K562 (cell line): ENCODE measurements around the gene BTN3A1. TPM values are rescaled to one million over a fixed set of nuclear protein-coding genes. Genes with fewer than 3 reads are reported as not detected.
A peak's percentile ranks its signal among the peaks of the same experiment; 100 is the strongest.

Experiments
- ATAC-seq: fragments of 200-7000 bp; cut with Tn5 transposase; 3 replicates; pipeline ENCODE4 v1.9.1; 2020; ENCODE audit warnings: moderate library complexity
- BruUV-seq: library from RNA; stranded (reverse); fragments of 400-500 nt; replicated peaks from 2 replicates; lab custom pipeline; 2021; lab: Mats Ljungman, UMichigan
- CTCF ChIA-PET: fragments of 300-600 bp; formaldehyde crosslinking; extraction: SDS; loops from one replicate; lab custom pipeline; 2021; ENCODE audit warnings: low intra/inter-chr PET ratio; lab: Yijun Ruan, JAX
- POLR2A ChIA-PET: fragments of 300-600, 350-650 bp; sonication (Branson Sonifier 250); formaldehyde crosslinking; extraction: SDS; loops from one replicate; lab custom pipeline; 2021; ENCODE audit warnings: antibody characterized with exemption, inconsistent platforms; lab: Yijun Ruan, JAX
- DNase-seq, 4 experiments: peaks; one replicate each; pipeline versions ENCODE4 v3.0.0 to v3.0.0-alpha.2; 2011 to 2018; ENCODE audit warnings: low spot score in 3 of 4, mixed read lengths in 3 of 4; ENCODE audit errors: extremely low read depth in 1 of 4
- FAIRE-seq: peaks from 2 replicates; lab custom pipeline; 2011; peaks lifted over from hg19 to GRCh38; lab: Jason Lieb, UNC
- H2AFZ ChIP-seq: 2 replicates; pipeline ENCODE4 v1.6.0; 2011; ENCODE audit warnings: low read depth, low read length, control low read depth, inconsistent platforms
- H3K27ac ChIP-seq: fragments of 200-600 bp; 3 replicates; pipeline ENCODE4 v1.8.0; 2011; ENCODE audit warnings: low read depth, mild to moderate bottlenecking, control low read depth, inconsistent platforms, low read length, moderate library complexity, mixed read lengths; ENCODE audit errors: extremely low read depth
- H3K27me3 ChIP-seq, 2 experiments: fragments of 300-600 bp in 1 of 2; 2 replicates in 1 of 2; 3 replicates in 1 of 2; pipeline versions ENCODE4 v1.6.0 to v1.8.0; 2011; ENCODE audit warnings: inconsistent platforms in 2 of 2, low read length in 2 of 2, mild to moderate bottlenecking in 1 of 2, mixed read lengths in 1 of 2, moderate library complexity in 1 of 2; ENCODE audit not compliant: control insufficient read depth in 2 of 2, insufficient read depth in 2 of 2
- H3K36me3 ChIP-seq: fragments of 300-600 bp; 3 replicates; pipeline ENCODE4 v1.8.0; 2011; ENCODE audit warnings: mild to moderate bottlenecking, low read length, inconsistent platforms; ENCODE audit not compliant: control insufficient read depth, insufficient read depth
- H3K4me1 ChIP-seq, 2 experiments: fragments of 200-600 bp in 1 of 2; replicated peaks in 1 of 2; 2 replicates in 1 of 2; 3 replicates in 1 of 2; pipeline versions ENCODE4 v1.5.1 to v1.8.0; 2011; ENCODE audit warnings: inconsistent platforms in 2 of 2, low read length in 2 of 2, mild to moderate bottlenecking in 1 of 2, mixed read lengths in 1 of 2, moderate library complexity in 1 of 2; ENCODE audit not compliant: control insufficient read depth in 2 of 2, insufficient read depth in 2 of 2
- H3K4me2 ChIP-seq: 2 replicates; pipeline ENCODE4 v1.6.1; 2011; ENCODE audit warnings: low read length, control low read depth, inconsistent platforms, mixed read lengths; ENCODE audit not compliant: insufficient read depth
- H3K4me3 ChIP-seq: fragments of 200-600 bp; sonication (generic), shearing (Covaris generic); 2 replicates; pipeline ENCODE4 v1.5.1; 2016; ENCODE audit warnings: control low read depth, inconsistent platforms
- H3K79me2 ChIP-seq: fragments of 200-600 bp; 3 replicates; pipeline ENCODE4 v1.8.0; 2011; ENCODE audit warnings: low read length, inconsistent platforms; ENCODE audit not compliant: control insufficient read depth, insufficient read depth
- H3K9ac ChIP-seq, 2 experiments: 2 replicates each; pipeline versions ENCODE4 v1.6.0 to v1.6.1; 2011; ENCODE audit warnings: low read depth in 2 of 2, low read length in 2 of 2, control low read depth in 1 of 2, inconsistent platforms in 1 of 2, mild to moderate bottlenecking in 1 of 2, mixed read lengths in 1 of 2; ENCODE audit not compliant: insufficient read depth in 1 of 2
- H3K9me1 ChIP-seq: one replicate; pipeline ENCODE4 v1.6.0; 2011; ENCODE audit warnings: inconsistent platforms, mild to moderate bottlenecking, low read length, moderate library complexity; ENCODE audit not compliant: control insufficient read depth, insufficient read depth
- H3K9me3 ChIP-seq: replicated peaks from 2 replicates; pipeline ENCODE4 v1.5.1; 2011; ENCODE audit warnings: low read depth, low read length, inconsistent platforms; ENCODE audit not compliant: control insufficient read depth, insufficient read depth
- H4K20me1 ChIP-seq: replicated peaks from 2 replicates; pipeline ENCODE4 v1.6.1; 2011; ENCODE audit warnings: low read length, inconsistent platforms, mixed read lengths; ENCODE audit not compliant: control insufficient read depth, insufficient read depth
- HDGF ChIP-seq: fragments of 450-650 bp; IDR thresholded peaks from 2 replicates; pipeline ENCODE4 v1.6.1; 2016
- NR0B1 ChIP-seq: fragments of 450-650 bp; IDR thresholded peaks from one replicate; pipeline ENCODE4 v1.6.1; 2018; ENCODE audit warnings: mild to moderate bottlenecking, moderate library complexity; ENCODE audit not compliant: partially characterized antibody
- ZBTB7A ChIP-seq: IDR thresholded peaks from 2 replicates; pipeline ENCODE4 v1.6.1; 2011; ENCODE audit warnings: low read depth, mild to moderate bottlenecking, low read length, moderate library complexity, borderline replicate concordance; ENCODE audit not compliant: control insufficient read depth
- ZFPM2 ChIP-seq: fragments of 250-450 bp; sonication (Bioruptor Pico); IDR thresholded peaks from 2 replicates; pipeline ENCODE4 v1.5.1; 2022; ENCODE audit warnings: mild to moderate bottlenecking
- ZNF24 ChIP-seq: fragments of 450-650 bp; IDR thresholded peaks from 2 replicates; pipeline ENCODE4 v1.6.1; 2016
- WGBS: fragments of 100-300 bp; shearing (Covaris generic); methylation state at CpG from one replicate; pipeline ENCODE4 v1.1.6; 2016; ENCODE audit warnings: low coverage, mixed read lengths; ENCODE audit not compliant: insufficient coverage; ENCODE audit errors: missing lambda C conversion rate; 5-methylcytosine and 5-hydroxymethylcytosine counted together
- in situ Hi-C: fragments of 300-500 bp; cut with MboI; formaldehyde crosslinking; loops from 4 replicates; pipeline ENCODE4 v1.15.0; 2018; ENCODE audit warnings: inconsistent platforms, mixed read lengths
- intact Hi-C: fragments of 100-400 bp; cut with micrococcal nuclease; formaldehyde crosslinking; loops from 2 replicates; pipeline ENCODE4 v1.14.2; 2022
- polyA plus RNA-seq, 8 experiments: library from polyadenylated mRNA; depleted of rRNA in 4 of 8; stranded (reverse) in 5 of 8; unstranded in 3 of 8; fragments of >200 nt; fragmentation: Nextera tagmentation in 2 of 8; fragmentation: Illumina TruSeq in 1 of 8; extraction: Ambion mirVana in 2 of 8; extraction: Trizol in 1 of 8; gene quantifications; 2 replicates each; pipeline versions ENCODE4 v1.2.1 to v1.2.3, GENCODE V29; 2011 to 2014; ENCODE audit warnings: inconsistent platforms in 1 of 8, missing spikeins in 1 of 8
- total RNA-seq, 7 experiments: library from RNA; depleted of rRNA in 6 of 7; stranded (reverse); fragments of >200 nt in 6 of 7; fragmentation: Illumina TruSeq in 2 of 7; extraction: Trizol in 2 of 7; gene quantifications; 2 replicates each; pipeline versions ENCODE4 v1.2.1 to v1.2.3, GENCODE V29; 2011 to 2021; ENCODE audit warnings: low replicate concordance in 1 of 7
- TF ChIP-seq, protein P1 (sequence below): fragments of 450-650 bp; IDR thresholded peaks from 2 replicates; pipeline ENCODE4 v1.6.1; 2016; ENCODE audit warnings: mild to moderate bottlenecking, moderate library complexity

Gene BTN3A1
- total and polyA plus RNA-seq, 9 of the 15 experiments (the other 6 are each of a cell fraction or from before 2014, with no cell fraction given), result 0.84 to 8.5 (median 3.9) TPM

DNA sequence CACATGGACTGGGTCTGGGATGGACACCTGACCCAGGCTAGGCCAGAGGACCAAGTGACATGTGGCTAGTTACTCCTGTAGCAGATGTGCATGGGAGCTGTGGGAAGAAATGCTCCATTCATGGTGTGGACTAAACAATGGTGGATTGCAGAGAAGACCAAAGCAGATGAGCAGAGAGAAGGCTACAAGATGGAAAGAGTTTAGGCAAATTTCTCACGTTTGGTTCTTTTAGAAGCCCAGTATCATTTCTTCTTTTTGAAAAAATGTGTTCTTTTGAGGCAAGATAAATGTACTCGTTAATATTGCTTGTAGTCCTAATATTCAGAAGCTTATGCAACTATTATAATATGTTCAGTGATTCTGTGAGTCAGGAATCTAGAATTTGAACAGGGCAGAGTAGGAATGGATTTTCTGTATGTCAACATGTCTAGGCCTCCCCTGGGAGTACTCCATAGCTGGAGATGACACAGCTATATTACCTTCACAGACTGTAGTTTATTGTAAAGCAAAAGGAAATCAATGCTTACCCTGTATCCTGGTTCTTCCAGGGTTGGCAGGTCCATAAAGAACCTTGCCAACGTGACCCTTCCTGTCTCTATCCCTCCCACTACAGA lies 53.4 kb downstream of the BTN3A1 start:
- no TSS peak for BruUV-seq
- CTCF ChIA-PET, result no interaction called here

More for the DNA sequence above, 53.4 kb downstream of the BTN3A1 start:
- FAIRE-seq (no peak), ATAC-seq (no peak), DNase-seq (no peak)
- POLR2A ChIA-PET, result interaction anchor here (0.5 to 3.0 kb wide), 5 partner anchors 10 to 296 kb away, joined by 3 to 21 read pairs (median 3); no protein-coding TSS in a partner anchor
- H3K9me3 ChIP-seq, result no peaks in the 10 kb centered on the region
- no peaks in the 10 kb centered on the region for H4K20me1 ChIP-seq
- H3K27me3 ChIP-seq, result no peaks in the 10 kb centered on the region
- no peak overlapping the region for H3K27ac ChIP-seq
- intact Hi-C loops, result no loop called here
- H3K9me1 ChIP-seq, result no peaks in the 10 kb centered on the region
- 0 out of 2 replicates have a peak, but pooled peaks have one; percentile 32 for TF ChIP-seq ZNF24
- TF ChIP-seq HDGF, result no peak
- TF ChIP-seq, protein P1, sequence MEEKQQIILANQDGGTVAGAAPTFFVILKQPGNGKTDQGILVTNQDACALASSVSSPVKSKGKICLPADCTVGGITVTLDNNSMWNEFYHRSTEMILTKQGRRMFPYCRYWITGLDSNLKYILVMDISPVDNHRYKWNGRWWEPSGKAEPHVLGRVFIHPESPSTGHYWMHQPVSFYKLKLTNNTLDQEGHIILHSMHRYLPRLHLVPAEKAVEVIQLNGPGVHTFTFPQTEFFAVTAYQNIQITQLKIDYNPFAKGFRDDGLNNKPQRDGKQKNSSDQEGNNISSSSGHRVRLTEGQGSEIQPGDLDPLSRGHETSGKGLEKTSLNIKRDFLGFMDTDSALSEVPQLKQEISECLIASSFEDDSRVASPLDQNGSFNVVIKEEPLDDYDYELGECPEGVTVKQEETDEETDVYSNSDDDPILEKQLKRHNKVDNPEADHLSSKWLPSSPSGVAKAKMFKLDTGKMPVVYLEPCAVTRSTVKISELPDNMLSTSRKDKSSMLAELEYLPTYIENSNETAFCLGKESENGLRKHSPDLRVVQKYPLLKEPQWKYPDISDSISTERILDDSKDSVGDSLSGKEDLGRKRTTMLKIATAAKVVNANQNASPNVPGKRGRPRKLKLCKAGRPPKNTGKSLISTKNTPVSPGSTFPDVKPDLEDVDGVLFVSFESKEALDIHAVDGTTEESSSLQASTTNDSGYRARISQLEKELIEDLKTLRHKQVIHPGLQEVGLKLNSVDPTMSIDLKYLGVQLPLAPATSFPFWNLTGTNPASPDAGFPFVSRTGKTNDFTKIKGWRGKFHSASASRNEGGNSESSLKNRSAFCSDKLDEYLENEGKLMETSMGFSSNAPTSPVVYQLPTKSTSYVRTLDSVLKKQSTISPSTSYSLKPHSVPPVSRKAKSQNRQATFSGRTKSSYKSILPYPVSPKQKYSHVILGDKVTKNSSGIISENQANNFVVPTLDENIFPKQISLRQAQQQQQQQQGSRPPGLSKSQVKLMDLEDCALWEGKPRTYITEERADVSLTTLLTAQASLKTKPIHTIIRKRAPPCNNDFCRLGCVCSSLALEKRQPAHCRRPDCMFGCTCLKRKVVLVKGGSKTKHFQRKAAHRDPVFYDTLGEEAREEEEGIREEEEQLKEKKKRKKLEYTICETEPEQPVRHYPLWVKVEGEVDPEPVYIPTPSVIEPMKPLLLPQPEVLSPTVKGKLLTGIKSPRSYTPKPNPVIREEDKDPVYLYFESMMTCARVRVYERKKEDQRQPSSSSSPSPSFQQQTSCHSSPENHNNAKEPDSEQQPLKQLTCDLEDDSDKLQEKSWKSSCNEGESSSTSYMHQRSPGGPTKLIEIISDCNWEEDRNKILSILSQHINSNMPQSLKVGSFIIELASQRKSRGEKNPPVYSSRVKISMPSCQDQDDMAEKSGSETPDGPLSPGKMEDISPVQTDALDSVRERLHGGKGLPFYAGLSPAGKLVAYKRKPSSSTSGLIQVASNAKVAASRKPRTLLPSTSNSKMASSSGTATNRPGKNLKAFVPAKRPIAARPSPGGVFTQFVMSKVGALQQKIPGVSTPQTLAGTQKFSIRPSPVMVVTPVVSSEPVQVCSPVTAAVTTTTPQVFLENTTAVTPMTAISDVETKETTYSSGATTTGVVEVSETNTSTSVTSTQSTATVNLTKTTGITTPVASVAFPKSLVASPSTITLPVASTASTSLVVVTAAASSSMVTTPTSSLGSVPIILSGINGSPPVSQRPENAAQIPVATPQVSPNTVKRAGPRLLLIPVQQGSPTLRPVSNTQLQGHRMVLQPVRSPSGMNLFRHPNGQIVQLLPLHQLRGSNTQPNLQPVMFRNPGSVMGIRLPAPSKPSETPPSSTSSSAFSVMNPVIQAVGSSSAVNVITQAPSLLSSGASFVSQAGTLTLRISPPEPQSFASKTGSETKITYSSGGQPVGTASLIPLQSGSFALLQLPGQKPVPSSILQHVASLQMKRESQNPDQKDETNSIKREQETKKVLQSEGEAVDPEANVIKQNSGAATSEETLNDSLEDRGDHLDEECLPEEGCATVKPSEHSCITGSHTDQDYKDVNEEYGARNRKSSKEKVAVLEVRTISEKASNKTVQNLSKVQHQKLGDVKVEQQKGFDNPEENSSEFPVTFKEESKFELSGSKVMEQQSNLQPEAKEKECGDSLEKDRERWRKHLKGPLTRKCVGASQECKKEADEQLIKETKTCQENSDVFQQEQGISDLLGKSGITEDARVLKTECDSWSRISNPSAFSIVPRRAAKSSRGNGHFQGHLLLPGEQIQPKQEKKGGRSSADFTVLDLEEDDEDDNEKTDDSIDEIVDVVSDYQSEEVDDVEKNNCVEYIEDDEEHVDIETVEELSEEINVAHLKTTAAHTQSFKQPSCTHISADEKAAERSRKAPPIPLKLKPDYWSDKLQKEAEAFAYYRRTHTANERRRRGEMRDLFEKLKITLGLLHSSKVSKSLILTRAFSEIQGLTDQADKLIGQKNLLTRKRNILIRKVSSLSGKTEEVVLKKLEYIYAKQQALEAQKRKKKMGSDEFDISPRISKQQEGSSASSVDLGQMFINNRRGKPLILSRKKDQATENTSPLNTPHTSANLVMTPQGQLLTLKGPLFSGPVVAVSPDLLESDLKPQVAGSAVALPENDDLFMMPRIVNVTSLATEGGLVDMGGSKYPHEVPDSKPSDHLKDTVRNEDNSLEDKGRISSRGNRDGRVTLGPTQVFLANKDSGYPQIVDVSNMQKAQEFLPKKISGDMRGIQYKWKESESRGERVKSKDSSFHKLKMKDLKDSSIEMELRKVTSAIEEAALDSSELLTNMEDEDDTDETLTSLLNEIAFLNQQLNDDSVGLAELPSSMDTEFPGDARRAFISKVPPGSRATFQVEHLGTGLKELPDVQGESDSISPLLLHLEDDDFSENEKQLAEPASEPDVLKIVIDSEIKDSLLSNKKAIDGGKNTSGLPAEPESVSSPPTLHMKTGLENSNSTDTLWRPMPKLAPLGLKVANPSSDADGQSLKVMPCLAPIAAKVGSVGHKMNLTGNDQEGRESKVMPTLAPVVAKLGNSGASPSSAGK, result peak; percentile 13; the same call in 1 of the 2 replicates
- TF ChIP-seq ZFPM2 (CRISPR knock-in tag), result no peak
- TF ChIP-seq NR0B1, result no peak
- no peak for TF ChIP-seq ZBTB7A
- 37% methylated on average over 3 of the region's 3 CpGs for WGBS
- peaks cover 16% of the 10 kb centered on the region for H3K36me3 ChIP-seq
- peak overlapping the region; percentile 9; the same call in 1 of the 2 replicates for H2AFZ ChIP-seq
- peaks cover 23% of the 10 kb centered on the region for H3K79me2 ChIP-seq
- H3K4me3 ChIP-seq, result no peak overlapping the region
- peaks cover 6 to 14% of the 10 kb centered on the region in 2 experiments; a peak in 3 of 5 replicates for H3K4me1 ChIP-seq
- in situ Hi-C loops, result no loop called here
- H3K4me2 ChIP-seq, result no peak overlapping the region
- no peak overlapping the region; a peak in 1 of 4 replicates for H3K9ac ChIP-seq
